ENCODE data around the gene DBH. TPM values are rescaled to one million over a fixed set of nuclear protein-coding genes. Genes with fewer than 3 reads are reported as not detected.

DBH gene
- total and polyA plus RNA-seq, 2 donors (not counting 1 experiment from before 2014, with no cell fraction given): not detected

DNA sequence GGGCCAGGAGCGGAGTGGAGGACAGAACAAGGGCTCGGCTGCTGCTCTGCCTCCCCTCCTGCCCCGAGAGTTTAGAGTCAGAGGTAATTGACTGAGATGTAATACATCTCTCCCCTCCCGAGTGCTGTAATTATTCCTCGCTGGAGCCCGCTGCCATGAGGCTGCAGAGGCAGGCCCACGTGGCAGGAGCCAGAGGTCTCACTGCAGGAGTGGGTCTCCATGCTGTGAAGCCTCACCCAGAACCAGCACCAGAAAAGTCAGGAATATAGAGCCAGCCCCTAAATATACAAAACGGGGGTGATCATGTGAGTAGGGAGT, 29.5 kb upstream of the DBH start:
- no peaks in the 10 kb centered on the region for H3K36me3 ChIP-seq (replicated peaks in 1 of 2; ENCODE audit: control extremely low read depth in 1 of 2, control insufficient read depth in 1 of 2, extremely low read depth in 1 of 2, insufficient read depth in 2 of 2, low read length in 1 of 2)
- H3K9me3 Mint-ChIP-seq (ENCODE audit: insufficient read depth): no peaks in the 10 kb centered on the region
- H3K4me3 Mint-ChIP-seq: no peak overlapping the region
- peaks cover 0 to 54% (median 8%) of the 10 kb centered on the region in 4 experiments for H3K27me3 ChIP-seq (replicated peaks in 1 of 4; ENCODE audit: control extremely low read depth in 1 of 4, control insufficient read depth in 3 of 4, insufficient read depth in 4 of 4, low read length in 3 of 4)
- no peaks in the 10 kb centered on the region for H3K79me2 ChIP-seq (ENCODE audit: control insufficient read depth, insufficient read depth, low read length)
- no peak for TF ChIP-seq EZH2 (IDR thresholded peaks at IDR 0.05; ENCODE audit: borderline replicate concordance, insufficient read depth, low read depth, low read length, poor library complexity, severe bottlenecking)
- TF ChIP-seq, protein P1, sequence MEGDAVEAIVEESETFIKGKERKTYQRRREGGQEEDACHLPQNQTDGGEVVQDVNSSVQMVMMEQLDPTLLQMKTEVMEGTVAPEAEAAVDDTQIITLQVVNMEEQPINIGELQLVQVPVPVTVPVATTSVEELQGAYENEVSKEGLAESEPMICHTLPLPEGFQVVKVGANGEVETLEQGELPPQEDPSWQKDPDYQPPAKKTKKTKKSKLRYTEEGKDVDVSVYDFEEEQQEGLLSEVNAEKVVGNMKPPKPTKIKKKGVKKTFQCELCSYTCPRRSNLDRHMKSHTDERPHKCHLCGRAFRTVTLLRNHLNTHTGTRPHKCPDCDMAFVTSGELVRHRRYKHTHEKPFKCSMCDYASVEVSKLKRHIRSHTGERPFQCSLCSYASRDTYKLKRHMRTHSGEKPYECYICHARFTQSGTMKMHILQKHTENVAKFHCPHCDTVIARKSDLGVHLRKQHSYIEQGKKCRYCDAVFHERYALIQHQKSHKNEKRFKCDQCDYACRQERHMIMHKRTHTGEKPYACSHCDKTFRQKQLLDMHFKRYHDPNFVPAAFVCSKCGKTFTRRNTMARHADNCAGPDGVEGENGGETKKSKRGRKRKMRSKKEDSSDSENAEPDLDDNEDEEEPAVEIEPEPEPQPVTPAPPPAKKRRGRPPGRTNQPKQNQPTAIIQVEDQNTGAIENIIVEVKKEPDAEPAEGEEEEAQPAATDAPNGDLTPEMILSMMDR (IDR thresholded peaks at IDR 0.05): no peak
- H2AFZ ChIP-seq (ENCODE audit: insufficient read depth, low read depth, low read length, poor library complexity, severe bottlenecking): no peak overlapping the region
- peaks cover 53% of the 10 kb centered on the region for H3K27me3 Mint-ChIP-seq
- H3K27ac ChIP-seq (ENCODE audit: low read length in 2 of 2): no peak overlapping the region
- H3K4me1 ChIP-seq (ENCODE audit: control insufficient read depth in 2 of 2, insufficient read depth in 2 of 2, low read length in 2 of 2): no peaks in the 10 kb centered on the region
- ChIA-PET CTCF (no interaction called here), POLR2A (no interaction called here)
- no peaks in the 10 kb centered on the region for H4K20me1 ChIP-seq (ENCODE audit: control insufficient read depth, insufficient read depth, low read length, poor library complexity, severe bottlenecking)
- peaks cover 0 to 5% (median 0%) of the 10 kb centered on the region in 3 donors for H3K9me3 ChIP-seq (ENCODE audit: control extremely low read depth in 1 of 3, control insufficient read depth in 2 of 3, insufficient read depth in 1 of 3, low read length in 2 of 3)
- no peak overlapping the region for H3K4me2 ChIP-seq (replicated peaks; ENCODE audit: low read depth, low read length, poor library complexity, severe bottlenecking)
- no peak overlapping the region for H3K4me3 ChIP-seq (ENCODE audit: control extremely low read depth in 1 of 5, extremely low read depth in 1 of 5, insufficient read depth in 1 of 5, low read depth in 2 of 5, low read length in 4 of 5)
- intact Hi-C loops (cut with micrococcal nuclease): no loop called here
- no peak for DNase-seq
- no peak overlapping the region for H3K9ac ChIP-seq (ENCODE audit: low read length)
- peaks cover 7% of the 10 kb centered on the region for H3K4me1 Mint-ChIP-seq
- no peak overlapping the region for H3K27ac Mint-ChIP-seq
- no peak for ATAC-seq (ENCODE audit: low read depth)
- 67% methylated on average over 7 of the region's 8 CpGs for WGBS (ENCODE audit: insufficient coverage)

DNA sequence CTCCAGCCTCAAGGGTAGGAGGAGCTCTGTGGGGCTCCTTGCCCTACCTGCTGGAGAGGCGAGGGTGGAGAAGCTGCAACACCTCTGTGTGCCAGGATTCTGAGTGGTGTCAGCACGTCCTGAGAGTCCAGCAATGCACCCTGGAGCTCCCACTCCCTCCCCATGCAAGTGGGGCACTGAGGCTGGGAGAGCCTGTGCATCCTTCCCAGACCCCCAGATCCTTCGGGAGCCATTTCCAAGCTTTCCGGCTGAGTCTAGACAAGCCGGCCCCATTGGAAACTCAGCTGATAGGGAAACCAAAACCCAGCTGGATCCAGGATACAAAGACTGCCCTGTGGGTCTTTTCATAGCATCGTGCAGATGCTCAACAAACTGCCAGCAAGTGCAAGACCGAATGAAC, 28.8 kb upstream of the DBH start:
- H2AFZ ChIP-seq (ENCODE audit: insufficient read depth, low read depth, low read length, poor library complexity, severe bottlenecking): no peak overlapping the region
- no peaks in the 10 kb centered on the region for H3K36me3 ChIP-seq (replicated peaks in 1 of 2; ENCODE audit: control extremely low read depth in 1 of 2, control insufficient read depth in 1 of 2, extremely low read depth in 1 of 2, insufficient read depth in 2 of 2, low read length in 1 of 2)
- intact Hi-C loops (cut with micrococcal nuclease): no loop called here
- H3K4me3 Mint-ChIP-seq: no peak overlapping the region
- TF ChIP-seq EZH2 (IDR thresholded peaks at IDR 0.05; ENCODE audit: borderline replicate concordance, insufficient read depth, low read depth, low read length, poor library complexity, severe bottlenecking): no peak
- TF ChIP-seq, protein P1 (IDR thresholded peaks at IDR 0.05): no peak
- H4K20me1 ChIP-seq (ENCODE audit: control insufficient read depth, insufficient read depth, low read length, poor library complexity, severe bottlenecking): no peaks in the 10 kb centered on the region
- ATAC-seq (ENCODE audit: low read depth) (no peak), DNase-seq (no peak)
- H3K27ac ChIP-seq (ENCODE audit: low read length in 2 of 2): no peak overlapping the region
- no peak overlapping the region for H3K27ac Mint-ChIP-seq
- ChIA-PET CTCF (no interaction called here), POLR2A (no interaction called here)
- H3K4me3 ChIP-seq (ENCODE audit: control extremely low read depth in 1 of 5, extremely low read depth in 1 of 5, insufficient read depth in 1 of 5, low read depth in 2 of 5, low read length in 4 of 5): no peak overlapping the region
- peaks cover 0 to 54% (median 8%) of the 10 kb centered on the region in 4 experiments for H3K27me3 ChIP-seq (replicated peaks in 1 of 4; ENCODE audit: control extremely low read depth in 1 of 4, control insufficient read depth in 3 of 4, insufficient read depth in 4 of 4, low read length in 3 of 4)
- no peaks in the 10 kb centered on the region for H3K9me3 Mint-ChIP-seq (ENCODE audit: insufficient read depth)
- H3K4me2 ChIP-seq (replicated peaks; ENCODE audit: low read depth, low read length, poor library complexity, severe bottlenecking): no peak overlapping the region
- peaks cover 47% of the 10 kb centered on the region for H3K27me3 Mint-ChIP-seq
- no peak overlapping the region for H3K9ac ChIP-seq (ENCODE audit: low read length)
- WGBS (ENCODE audit: insufficient coverage): 62% methylated on average over 7 of the region's 7 CpGs
- H3K4me1 Mint-ChIP-seq: peaks cover 7% of the 10 kb centered on the region
- H3K4me1 ChIP-seq (ENCODE audit: control insufficient read depth in 2 of 2, insufficient read depth in 2 of 2, low read length in 2 of 2): no peaks in the 10 kb centered on the region
- H3K79me2 ChIP-seq (ENCODE audit: control insufficient read depth, insufficient read depth, low read length): no peaks in the 10 kb centered on the region
- peaks cover 0 to 5% (median 0%) of the 10 kb centered on the region in 3 donors for H3K9me3 ChIP-seq (ENCODE audit: control extremely low read depth in 1 of 3, control insufficient read depth in 2 of 3, insufficient read depth in 1 of 3, low read length in 2 of 3)
